Stimulated activated CD8-positive, alpha-beta memory T cell treated with anti-CD3 and anti-CD28 coated beads, Interleukin-4, amount 100 ng/mL, for 1 hour (primary cell): ENCODE measurements around the gene PDIA3.
A peak's percentile ranks its signal among the peaks of the same experiment; 100 is the strongest.
"Not testable (repeated sequence)": the region's sequence is repeated elsewhere in the genome, so short reads cannot be mapped to it uniquely, and the experiment has no call there.

Source experiments
- DNase-seq, 2 donors: peaks; one replicate each; pipeline ENCODE4 v3.0.0-alpha.2; 2020; ENCODE audit warnings: low read depth in 2 of 2, low spot score in 1 of 2

Gene PDIA3

DNA sequence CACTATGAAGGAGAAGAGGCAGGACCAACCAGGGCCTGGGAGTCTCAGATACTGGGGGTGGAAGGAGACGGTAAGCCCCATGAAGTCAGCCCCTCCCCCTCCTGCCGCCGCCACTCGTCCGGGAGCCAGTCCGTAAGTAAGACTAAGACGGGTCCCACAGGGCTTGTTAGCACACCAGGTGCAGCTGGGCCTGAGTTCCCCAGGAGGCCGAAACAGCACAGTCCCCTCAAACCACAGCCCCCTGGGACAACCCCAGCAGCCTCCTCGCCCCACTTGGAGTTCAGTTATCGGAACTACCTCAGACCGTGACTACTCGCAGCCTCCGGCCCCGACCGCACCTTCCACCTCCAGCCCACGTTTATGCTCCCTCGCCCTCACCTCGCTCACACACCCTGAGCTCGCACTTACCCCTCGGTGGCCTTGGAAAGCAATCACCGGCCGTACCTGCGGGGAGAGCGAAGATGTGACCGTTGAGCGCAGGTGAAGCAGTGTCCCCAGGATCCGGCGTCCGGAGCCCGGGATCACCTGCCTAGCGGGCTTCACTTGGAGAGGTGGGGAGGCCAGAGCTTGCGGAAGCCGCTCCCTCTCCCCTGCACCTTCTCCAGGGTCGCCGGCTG lies 30.0 kb downstream of the PDIA3 start:
- DNase-seq = no peak

DNA sequence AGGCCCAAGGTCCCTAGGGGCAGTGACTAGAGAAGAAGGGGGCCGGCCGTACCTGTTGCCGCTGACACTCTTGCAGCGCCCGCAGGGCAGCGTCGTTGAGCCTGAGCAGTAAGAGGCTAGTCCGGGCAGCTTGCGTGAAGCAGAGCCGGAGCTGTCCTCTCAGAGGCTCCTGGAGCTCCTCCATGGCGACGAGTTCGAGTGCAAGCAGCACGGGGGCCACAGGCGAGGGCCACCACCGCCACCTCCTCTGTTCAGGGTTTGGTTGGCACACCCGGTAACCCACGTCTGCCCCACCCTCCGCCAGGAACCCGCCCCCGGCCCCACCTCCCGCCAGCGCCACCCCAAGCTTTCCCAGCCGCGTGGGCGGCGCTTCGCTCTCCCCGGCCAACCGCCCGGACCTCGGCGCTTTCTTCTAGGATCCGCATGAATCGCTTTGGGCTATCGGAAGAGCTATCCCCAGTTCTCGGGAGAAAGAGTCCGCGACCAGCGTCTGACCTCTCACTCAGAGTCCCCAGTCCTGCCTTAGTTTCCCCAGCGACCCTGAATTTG lies 30.6 kb downstream of the PDIA3 start, which contains the start of gene ELL3:
Gene ELL3 (minus strand): TSS at position 249 of the 549 bp plus-strand sequence. CDS start 65 bp downstream, at position 184.
- peak; percentile 49 to 62 for DNase-seq

DNA sequence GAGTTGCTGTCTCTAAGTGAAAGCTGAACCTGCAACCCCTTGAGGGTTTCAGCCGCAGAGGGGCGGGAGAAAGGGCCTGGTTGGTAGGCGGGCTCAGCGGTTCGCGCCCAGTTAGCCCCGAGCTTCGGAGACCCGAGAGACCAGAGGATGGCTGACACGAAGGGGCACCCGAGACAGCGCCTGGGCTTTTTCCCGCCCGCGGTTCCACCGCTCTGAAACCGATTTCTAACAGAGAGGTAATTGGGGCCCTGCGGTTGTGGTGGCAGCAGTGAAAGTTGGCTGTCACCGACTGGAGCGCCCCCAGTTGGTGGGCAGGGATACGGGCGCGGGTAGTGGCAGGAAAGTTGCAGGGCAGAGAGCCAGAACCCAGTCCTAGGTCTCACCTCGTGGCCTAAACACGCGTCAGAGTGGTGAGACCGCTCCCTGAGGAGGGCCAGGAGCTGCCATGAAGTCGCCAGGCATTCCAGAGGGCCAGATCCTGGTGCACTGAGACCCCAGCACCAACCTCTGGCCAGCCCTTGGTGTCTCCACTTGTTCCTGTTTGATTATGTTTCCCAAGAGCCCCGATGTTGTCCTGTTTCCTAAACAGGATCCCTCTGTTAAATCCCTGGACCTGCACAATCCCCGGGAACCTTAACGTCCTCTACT lies 31.2 kb downstream of the PDIA3 start:
- peak; percentile 46 to 67 for DNase-seq

DNA sequence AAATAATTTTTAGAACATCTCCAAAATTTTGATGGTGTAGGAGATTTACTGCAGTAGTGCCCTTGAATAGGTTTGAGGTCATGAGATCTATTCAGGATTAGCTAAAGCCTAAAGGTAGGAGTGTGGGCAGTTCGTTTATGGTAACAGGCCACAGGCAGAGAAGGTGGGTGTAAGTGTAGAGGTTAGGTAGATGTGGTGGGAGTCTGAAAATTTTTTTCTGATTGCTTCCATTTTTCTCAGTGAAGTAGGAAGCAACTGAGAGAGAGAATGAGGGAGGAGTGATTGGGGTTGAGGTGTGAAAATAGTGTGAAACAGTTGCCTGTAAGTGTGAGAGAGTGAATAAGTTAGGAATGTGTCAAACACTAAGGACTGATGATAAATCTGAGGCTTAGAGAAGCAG lies 32.8 kb downstream of the PDIA3 start:
- no peak for DNase-seq

DNA sequence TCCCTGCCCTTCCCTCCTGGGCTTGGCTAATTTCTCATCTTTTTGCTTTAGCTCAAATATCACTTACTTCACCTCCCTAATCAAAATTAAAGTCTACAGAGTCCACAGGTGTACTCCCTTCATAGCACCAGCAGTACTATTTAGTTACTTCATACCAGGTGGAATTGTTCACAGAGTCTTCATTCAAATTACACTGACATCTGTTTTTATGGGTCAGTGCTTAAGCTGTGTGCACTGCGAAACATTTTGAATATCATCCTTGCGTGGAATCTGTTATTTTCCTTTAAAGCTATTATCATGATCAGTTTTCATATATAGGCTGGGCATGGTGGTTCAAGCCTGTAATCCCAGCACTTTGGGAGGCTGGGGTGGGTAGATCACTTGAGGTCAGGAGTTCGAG lies 43.2 kb downstream of the PDIA3 start:
- no peak for DNase-seq

DNA sequence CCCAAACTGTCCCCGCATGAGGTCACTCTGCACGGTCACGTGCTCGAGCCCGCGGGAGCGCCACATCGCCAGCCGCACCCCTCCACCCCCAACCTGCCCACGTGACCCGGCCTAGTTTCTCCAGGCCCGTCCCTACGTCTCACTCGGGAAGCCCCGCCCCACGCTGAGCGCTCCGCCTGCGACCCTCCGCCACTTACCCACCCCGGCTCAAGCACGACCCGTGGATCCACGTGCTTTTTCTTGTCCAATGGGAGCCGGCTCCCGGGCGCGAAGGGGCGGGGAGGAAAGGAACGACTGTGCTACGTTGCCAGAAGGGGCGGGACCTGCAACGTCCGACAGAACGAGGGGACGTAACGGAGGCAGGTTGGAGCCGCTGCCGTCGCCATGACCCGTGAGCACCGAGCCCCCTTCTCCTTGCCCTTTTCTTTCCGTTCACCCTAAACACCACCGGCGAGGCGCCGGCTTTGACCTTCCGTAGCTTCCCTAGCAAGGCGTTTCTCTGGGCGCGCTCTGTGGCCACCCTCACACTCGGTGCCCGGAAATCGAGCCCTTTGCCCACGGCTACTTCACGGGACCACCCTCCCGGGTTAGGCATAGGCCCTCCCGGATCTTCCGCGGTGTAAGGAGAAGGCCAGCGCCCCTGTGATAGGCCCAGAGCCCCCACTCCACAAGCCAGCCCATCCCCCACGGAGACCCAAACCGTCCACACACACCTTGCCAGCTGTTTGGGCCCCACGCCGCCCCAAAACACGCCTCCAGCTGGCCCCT lies 45.9 kb downstream of the PDIA3 start, which contains the start of gene SERF2:
Gene SERF2 (plus strand): TSS at position 328 of the 768 bp plus-strand sequence. CDS start 57 bp downstream, at position 385.
- peak; percentile 98 to 99 for DNase-seq

DNA sequence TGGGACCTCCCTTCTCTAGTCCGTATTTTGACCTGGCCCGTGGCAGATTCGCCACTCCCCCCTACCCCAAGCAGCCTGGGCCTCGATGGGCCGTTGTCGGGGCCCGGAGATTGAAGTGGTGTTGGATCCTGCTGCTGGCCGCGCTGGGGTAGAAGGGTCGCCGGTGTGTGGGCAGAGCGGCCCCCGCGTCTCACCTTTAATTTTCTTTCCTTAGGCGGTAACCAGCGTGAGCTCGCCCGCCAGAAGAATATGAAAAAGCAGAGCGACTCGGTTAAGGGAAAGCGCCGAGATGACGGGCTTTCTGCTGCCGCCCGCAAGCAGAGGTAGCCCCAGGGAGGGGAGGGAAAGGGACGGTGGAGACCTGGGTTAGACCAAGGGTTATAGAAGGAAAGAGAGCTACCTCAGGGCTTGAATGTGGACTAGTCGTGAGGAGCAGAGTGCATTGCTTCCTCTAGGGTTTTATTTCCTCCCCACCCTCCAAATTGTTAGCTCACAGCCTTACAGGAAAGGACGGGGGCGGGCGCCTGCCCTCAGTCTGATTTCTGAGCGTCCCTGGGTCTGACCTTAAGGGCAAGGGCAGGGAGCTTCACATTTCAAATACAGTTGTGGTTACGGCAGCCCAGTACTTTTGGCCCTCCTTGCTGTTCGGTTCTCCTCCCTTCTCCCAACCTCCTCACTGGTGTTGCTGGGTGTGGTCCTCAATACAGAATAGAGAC lies 46.7 kb downstream of the PDIA3 start:
- DNase-seq = no peak

DNA sequence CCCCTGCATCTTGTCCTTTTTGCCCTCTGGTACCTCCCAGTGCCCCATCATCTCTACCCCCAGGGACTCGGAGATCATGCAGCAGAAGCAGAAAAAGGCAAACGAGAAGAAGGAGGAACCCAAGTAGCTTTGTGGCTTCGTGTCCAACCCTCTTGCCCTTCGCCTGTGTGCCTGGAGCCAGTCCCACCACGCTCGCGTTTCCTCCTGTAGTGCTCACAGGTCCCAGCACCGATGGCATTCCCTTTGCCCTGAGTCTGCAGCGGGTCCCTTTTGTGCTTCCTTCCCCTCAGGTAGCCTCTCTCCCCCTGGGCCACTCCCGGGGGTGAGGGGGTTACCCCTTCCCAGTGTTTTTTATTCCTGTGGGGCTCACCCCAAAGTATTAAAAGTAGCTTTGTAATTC lies 47.4 kb downstream of the PDIA3 start:
- no peak for DNase-seq

DNA sequence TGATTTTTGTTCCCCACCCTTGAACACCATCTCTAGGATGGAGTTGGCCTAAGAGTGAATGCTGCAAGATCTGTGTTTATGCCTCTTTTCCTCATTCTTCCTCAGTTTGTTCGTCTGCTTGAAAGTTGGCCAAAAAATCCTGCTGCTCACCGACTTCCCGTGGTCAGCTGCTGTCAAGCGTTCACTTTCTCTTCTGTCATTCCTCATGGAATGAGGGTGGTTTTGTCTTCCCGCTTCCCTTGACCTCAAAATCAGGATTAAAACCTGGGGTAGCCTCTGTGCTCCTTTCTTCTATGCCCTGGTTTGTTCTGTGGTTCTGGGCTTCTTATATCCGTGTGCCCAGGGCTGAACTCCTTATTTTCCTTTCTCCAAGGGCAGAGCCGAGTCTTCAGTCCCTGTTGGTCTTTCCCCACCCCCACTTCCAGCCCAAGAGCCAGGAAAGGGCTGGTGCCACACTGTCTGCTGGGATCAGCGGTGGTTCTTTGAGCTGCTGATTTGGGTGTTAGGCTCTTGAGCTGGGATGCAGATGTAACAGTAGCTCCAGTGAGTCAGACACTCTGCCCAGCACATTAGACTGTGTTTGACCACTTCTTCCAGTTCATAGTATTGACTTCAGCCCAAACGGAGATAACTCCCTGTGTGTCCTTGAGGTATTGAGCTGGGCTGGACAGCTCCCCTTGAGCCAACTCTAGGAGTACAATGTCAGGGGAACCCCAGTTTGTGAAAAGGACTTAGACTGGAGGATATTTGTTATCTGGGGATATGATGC lies 48.2 kb downstream of the PDIA3 start:
- no peak for DNase-seq

DNA sequence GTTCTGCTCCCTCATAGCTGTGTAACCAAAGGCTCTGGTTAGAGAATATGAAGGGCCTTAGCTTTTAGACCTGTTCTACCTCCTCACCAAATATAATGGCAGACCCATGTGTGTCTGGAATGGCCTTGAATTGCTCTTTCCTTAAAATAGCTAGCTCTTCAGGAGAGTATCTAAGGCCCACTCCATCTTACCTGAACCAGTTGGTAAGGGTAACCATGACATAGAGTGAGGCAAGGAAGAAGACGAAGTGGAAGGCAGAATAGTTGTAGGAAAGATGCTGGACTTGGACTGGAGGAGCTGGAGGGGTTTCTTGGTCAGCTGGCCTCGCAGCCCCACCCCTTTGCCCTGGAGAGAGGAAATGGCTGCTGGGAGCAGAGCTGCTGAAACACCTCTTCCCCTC lies 49.0 kb downstream of the PDIA3 start:
- no peak for DNase-seq

DNA sequence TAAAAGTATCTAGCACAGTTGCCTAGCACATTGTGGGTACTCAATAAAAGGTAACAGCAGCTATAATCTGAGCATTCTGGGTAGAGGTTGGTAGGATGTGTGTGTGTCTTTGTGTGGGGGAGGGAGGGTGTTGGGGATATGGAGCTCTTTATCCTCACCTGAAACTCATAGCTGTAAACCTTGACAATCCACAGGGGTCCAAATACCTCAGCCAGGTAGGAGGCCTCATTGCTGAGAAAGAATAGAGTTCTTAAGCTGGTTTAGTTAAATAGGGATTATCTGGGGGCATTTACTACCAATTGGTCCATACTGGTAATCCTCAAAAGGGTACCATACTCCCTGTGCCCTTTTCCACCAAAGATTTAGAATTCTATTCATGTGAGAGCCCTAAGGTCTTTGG lies 49.8 kb downstream of the PDIA3 start:
- no peak for DNase-seq

DNA sequence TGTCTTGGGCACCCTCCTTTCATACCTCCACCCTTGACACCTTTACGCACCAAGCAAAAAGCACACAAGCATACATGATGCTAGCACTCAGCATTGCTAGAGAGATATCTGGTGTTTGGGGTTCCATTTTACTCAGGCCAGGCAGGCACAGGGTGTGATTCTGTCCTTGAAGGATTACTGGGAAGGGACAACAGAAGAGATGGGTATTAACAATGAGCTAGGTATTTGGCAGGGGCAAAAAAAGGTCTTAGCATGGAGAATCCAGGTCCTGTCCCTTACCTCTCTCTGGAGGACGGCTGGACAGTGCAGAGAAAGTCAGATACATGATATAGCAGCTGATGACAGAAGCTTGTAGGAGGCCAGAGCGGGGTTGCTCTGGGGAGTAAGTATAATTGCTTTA lies 50.3 kb downstream of the PDIA3 start:
- no peak for DNase-seq

DNA sequence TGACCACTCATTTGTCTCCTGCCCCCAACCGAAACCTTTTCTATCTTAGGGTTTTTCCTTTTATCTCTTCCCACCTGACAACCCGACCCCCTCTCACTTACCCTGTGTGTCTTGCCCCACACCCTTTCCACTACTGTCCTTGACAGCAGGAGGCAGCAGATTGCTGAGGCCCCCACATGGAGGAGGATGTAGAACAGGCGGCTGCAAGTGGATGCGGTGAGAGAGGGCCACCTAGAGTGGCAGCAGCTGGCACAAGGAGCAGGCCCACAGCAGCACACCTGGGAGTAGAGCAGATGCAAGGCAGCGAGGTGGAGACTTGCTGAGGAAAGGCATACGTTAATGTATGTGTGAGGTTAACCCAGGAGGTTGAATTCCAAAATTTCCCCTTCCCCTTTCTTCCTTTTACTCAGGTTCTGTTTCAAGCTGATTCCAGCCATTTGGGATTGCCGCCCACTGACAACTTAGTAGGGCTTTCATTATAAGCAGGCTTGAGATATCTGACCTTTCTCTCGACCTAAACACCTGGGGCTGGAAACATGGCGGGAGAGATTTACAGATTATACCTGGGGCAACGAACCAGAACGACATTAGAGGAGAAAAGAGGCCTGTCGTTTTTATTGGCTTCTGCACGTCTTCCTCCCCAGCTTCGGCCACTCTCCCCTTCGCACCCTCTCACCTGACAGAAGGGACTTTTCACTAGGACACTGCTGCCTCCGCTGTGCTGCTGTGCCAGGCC lies 53.1 kb downstream of the PDIA3 start:
- no peak for DNase-seq

DNA sequence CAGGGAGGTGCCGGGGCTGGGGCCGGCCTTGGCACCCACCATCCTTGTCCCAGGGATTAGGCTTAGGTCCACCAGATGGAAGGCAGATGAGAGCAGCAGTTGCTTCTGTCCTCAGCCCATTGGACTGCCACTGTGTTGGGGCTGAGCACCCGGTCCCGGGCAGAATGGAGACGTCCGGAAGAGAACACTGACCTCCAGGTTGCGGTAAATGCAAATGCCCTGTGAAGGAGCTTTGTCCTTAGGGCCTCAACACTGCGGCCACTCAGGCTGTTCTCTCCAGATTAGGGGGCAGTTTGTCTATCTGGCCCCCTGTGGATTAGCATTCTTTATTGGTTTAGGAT lies 53.7 kb downstream of the PDIA3 start, which contains the start of gene SERINC4:
Gene SERINC4 (minus strand): TSS at position 276 of the 341 bp plus-strand sequence. CDS start 234 bp downstream, at position 42.
- no peak for DNase-seq

DNA sequence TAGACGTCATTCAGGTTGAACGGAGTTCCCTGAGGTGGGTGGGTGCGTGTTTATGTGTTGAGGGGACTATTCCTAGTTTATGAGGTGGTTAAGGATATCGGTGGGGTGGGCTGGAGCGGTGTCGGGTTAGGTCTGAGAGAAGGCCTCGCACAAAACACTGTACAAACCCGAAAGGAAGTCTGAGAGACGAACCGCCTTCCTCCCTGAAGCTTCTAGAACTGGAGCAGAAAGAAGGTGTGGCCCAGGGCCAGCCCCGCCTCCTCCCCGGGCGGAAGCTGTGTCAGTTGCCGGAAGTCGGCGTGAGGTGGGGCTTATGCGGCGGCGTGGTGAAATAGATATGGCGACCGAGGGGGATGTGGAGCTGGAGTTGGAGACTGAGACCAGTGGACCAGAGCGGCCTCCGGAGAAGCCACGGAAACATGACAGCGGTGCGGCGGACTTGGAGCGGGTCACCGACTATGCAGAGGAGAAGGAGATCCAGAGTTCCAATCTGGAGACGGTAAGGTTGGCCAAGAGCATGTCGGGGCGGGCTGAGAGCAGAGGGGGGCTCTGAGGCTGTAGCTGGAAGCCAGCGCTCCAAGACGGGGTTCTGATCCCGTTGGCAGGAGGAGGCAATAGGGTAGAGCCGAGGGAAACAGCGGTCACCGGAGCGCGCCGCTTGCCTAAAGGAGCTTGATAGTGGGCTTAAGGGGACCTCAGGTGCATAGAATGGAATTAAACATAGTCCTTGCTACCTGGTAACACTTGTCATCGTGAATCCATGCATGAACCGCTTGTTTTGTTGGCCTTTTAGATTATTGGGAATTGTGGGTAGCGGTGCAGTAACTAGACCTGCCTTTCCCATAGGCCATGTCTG lies 54.3 kb downstream of the PDIA3 start, which contains the start of gene HYPK:
Gene HYPK (plus strand): TSS at position 314 of the 856 bp plus-strand sequence. CDS start 24 bp downstream, at position 338.
- DNase-seq = peak; percentile 77 to 83

DNA sequence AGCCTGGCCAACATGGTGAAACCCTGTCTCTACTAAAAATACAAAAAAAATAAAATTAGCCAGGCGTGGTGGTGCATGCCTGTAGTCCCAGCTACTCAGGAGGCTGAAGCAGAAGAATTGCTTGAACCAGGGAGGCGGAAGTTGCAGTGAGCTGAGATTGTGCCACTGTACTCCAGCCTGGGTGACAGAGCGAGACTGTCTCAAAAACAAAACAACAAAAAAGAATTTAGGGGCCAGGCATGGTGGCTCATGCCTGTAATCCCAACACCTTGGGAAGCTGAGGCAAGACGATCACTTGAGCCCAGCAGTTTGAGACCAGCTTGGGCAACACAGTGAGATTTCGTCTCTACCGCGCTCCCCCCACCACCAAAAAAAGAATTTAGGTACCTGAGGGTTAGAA lies 56.4 kb downstream of the PDIA3 start:
- not testable (repeated sequence) for DNase-seq

DNA sequence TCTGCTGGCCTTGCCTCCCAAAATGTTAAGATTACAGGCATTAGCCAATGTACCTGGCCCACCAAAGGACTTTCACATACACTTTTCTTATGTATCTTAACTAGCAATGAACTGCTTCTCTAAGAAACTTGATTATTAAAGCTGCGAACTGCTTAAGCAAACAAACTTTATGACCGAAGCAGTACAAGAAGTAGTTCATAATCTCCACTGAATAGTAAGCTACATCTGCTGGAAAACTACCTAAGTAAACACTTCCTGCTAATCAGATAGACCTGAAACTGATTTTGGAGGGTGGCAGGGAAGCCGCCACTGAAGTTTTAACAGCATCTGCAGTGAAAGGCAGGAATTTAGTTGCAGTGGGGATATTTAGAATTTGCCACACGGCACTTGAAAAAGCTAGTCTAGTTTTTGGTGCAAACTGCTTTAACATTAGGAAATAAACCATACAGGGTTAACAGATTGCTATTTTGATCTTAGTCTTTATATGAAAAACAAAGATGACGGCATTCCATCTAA lies 62.3 kb downstream of the PDIA3 start:
- no peak for DNase-seq

DNA sequence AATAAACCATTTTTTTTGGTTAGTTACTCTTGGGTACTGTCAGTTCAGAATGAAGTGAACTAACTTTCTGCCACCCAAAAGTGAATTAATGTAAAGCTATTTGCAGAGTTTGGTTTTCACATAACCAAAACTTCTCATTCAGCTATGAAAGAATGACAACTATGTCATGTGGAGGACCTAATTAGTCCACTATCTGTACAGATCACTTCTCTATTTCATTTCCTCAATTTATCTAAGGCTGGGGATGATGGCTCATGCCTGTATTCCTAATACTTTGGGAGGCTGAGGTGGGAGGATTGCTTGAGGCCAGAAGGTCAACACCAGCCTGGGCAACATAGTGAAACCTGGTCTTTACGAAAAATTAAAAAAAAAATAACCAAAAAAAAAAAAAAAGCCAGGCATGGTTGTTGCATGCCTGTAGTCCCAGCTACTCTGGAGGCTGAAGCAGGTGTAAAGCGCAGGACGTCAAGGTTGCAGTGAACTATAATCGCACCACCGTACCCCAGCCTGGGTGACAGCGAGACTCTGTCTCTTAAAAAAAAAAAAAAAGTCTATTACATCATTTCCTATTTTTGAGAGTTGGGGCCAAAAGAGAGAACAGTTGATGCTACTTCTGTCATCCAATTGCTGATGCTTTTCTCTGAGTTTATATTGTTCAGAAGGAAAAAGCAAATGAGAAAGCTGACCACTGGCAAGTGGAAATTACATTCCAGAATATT lies 62.9 kb downstream of the PDIA3 start:
- no peak for DNase-seq
